ENCODE data around the gene DSE.

DSE gene

DNA sequence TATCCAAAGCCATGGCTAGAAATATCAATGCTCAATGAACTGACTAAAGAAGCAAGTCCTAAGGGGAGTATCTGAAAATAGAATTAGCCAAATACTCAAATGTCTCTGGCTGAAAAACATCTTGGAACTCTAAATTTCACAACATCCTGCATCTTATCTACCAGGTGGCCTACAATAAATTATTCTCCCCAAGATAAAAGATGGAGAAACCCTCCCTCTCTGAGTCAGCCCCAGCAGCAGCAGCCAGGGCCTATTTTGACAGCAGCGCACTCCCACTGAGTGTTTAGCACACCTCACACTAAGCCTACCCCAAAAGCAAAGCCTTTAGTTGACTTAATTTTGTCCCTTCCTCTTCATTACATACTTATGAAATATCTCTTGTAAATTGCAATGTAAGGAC lies 96.3 kb downstream of the DSE start:
- peak; percentile 8 for DNase-seq (ENCODE audit: low read depth)
- H3K4me3 ChIP-seq (ENCODE audit: control insufficient read depth, low read depth, low read length), result no peak overlapping the region
- TF ChIP-seq, protein P1, sequence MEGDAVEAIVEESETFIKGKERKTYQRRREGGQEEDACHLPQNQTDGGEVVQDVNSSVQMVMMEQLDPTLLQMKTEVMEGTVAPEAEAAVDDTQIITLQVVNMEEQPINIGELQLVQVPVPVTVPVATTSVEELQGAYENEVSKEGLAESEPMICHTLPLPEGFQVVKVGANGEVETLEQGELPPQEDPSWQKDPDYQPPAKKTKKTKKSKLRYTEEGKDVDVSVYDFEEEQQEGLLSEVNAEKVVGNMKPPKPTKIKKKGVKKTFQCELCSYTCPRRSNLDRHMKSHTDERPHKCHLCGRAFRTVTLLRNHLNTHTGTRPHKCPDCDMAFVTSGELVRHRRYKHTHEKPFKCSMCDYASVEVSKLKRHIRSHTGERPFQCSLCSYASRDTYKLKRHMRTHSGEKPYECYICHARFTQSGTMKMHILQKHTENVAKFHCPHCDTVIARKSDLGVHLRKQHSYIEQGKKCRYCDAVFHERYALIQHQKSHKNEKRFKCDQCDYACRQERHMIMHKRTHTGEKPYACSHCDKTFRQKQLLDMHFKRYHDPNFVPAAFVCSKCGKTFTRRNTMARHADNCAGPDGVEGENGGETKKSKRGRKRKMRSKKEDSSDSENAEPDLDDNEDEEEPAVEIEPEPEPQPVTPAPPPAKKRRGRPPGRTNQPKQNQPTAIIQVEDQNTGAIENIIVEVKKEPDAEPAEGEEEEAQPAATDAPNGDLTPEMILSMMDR (conservative IDR thresholded peaks at IDR 0.05; ENCODE audit: control insufficient read depth, insufficient read depth, low read depth, low read length), result no peak

DNA sequence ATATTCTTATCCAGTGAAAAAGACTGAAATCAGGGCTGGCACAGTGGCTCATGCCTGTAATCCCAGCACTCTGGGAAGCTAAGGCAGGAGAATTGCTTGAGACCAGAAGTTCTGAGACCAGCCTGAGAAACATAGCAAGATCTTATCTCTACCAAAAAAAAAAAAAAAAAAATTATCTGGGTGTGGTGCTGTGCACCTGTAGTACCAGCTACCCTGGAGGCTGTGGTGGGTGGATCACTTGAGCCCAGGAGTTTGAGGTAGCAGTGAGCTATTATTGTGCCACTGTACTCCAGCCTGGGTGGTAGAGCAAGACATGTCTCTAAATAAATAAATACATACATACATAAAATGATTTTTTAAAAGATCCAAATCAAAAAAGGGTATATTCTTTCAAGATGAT lies 96.8 kb downstream of the DSE start:
- no peak for DNase-seq (ENCODE audit: low read depth)
- TF ChIP-seq, protein P1 (conservative IDR thresholded peaks at IDR 0.05; ENCODE audit: control insufficient read depth, insufficient read depth, low read depth, low read length), result no peak
- H3K4me3 ChIP-seq (ENCODE audit: control insufficient read depth, low read depth, low read length), result no peak overlapping the region

GRCh38 chr6:116468293-116468692 lies 97.5 kb downstream of the DSE start:
- TF ChIP-seq, protein P1 (conservative IDR thresholded peaks at IDR 0.05; ENCODE audit: control insufficient read depth, insufficient read depth, low read depth, low read length), result no peak
- H3K4me3 ChIP-seq (ENCODE audit: control insufficient read depth, low read depth, low read length), result no peak overlapping the region
- DNase-seq (ENCODE audit: low read depth), result no peak

GRCh38 chr6:116471531-116471930 lies 100.8 kb downstream of the DSE start:
- no peak overlapping the region for H3K4me3 ChIP-seq (ENCODE audit: control insufficient read depth, low read depth, low read length)
- TF ChIP-seq, protein P1 (conservative IDR thresholded peaks at IDR 0.05; ENCODE audit: control insufficient read depth, insufficient read depth, low read depth, low read length), result no peak
- DNase-seq (ENCODE audit: low read depth), result no peak

DNA sequence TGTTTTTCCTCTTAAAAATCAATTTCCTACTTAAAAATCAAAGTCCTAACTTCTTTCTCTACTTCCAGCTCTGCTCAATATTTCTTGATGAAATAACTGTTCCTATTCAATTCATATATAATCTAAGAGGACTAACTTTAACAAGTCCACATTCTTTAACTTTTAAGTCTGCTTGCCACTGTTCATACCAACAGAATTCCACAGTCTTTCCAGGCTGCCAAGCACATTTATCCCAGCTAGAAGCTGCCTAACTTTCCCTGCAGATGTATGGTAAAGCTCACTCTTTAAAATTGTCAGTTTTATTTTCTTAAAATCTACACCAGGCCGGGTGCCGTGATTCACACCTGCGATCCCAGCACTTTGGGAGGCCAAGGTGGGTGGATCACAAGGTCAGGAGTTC lies 102.0 kb downstream of the DSE start:
- TF ChIP-seq, protein P1 (conservative IDR thresholded peaks at IDR 0.05; ENCODE audit: control insufficient read depth, insufficient read depth, low read depth, low read length), result no peak
- no peak overlapping the region for H3K4me3 ChIP-seq (ENCODE audit: control insufficient read depth, low read depth, low read length)
- no peak for DNase-seq (ENCODE audit: low read depth)

DNA sequence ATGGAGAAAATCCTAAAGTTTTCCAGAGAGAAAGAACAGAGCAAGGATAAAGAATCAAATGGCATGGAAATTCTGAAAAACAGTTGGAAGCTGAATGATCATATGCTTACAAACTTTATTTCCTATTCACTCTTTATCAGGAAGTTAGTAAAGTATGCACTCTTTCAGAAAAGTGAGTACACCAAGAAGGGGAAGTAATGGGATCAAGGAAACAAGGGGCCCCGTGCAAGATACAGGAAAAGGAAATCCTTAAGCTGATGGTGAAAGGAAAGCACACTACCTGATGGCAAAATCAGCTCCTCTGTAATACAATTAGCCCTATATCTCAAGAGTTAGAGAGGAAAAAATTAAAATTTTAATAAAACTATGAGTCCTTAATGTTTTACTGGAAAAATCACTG lies 104.4 kb downstream of the DSE start:
- no peak overlapping the region for H3K4me3 ChIP-seq (ENCODE audit: control insufficient read depth, low read depth, low read length)
- DNase-seq (ENCODE audit: low read depth), result no peak
- TF ChIP-seq, protein P1 (conservative IDR thresholded peaks at IDR 0.05; ENCODE audit: control insufficient read depth, insufficient read depth, low read depth, low read length), result no peak

GRCh38 chr6:116476002-116476678 lies 105.4 kb downstream of the DSE start:
- TF ChIP-seq, protein P1 (conservative IDR thresholded peaks at IDR 0.05; ENCODE audit: control insufficient read depth, insufficient read depth, low read depth, low read length), result no peak
- peak; percentile 29 for DNase-seq (ENCODE audit: low read depth)
- H3K4me3 ChIP-seq (ENCODE audit: control insufficient read depth, low read depth, low read length), result no peak overlapping the region
